Vagina (tissue), 2 donors: ENCODE data around the gene UROD. TPM values are rescaled to one million over a fixed set of nuclear protein-coding genes. Genes with fewer than 3 reads are reported as not detected.

Source experiments
- DNase-seq, 2 donors: peaks; one replicate each; pipeline ENCODE4 v3.0.0-alpha.2; 2017; ENCODE audit errors: extremely low spot score in 2 of 2
- H3K27ac ChIP-seq: fragments of 200-600 bp; sonication (generic); one replicate; pipeline ENCODE4 v1.5.1; 2019
- H3K27me3 ChIP-seq: fragments of 200-600 bp; sonication (generic); one replicate; pipeline ENCODE4 v1.5.1; 2019
- H3K36me3 ChIP-seq, 2 donors: fragments of 200-600 bp; sonication (generic); one replicate each; pipeline ENCODE4 v1.5.1; 2017 to 2019
- H3K4me1 ChIP-seq: fragments of 200-600 bp; sonication (generic); one replicate; pipeline ENCODE4 v1.5.1; 2019
- H3K4me3 ChIP-seq, 2 donors: fragments of 200-600 bp; sonication (generic); 1 replicate in 1 of 2; 2 replicates in 1 of 2; pipeline ENCODE4 v1.5.1; 2016 to 2019
- H3K9me3 ChIP-seq: fragments of 200-600 bp; sonication (generic); one replicate; pipeline ENCODE4 v1.5.1; 2019
- CTCF ChIP-seq, 3 experiments: fragments of 450-650 bp in 2 of 3; fragments of 200-600 bp in 1 of 3; sonication (generic) in 1 of 3; IDR thresholded peaks; one replicate each; pipeline ENCODE4 v1.5.1; 2017 to 2019; ENCODE audit warnings: antibody characterized with exemption in 3 of 3, mild to moderate bottlenecking in 2 of 3, moderate library complexity in 2 of 3
- POLR2A ChIP-seq, 2 donors: fragments of 450-650 bp; IDR thresholded peaks; one replicate each; pipeline ENCODE4 v1.6.1; 2017; ENCODE audit warnings: antibody characterized with exemption in 2 of 2, mild to moderate bottlenecking in 2 of 2, moderate library complexity in 2 of 2
- POLR2AphosphoS5 ChIP-seq, 2 donors: sonication (generic); formaldehyde crosslinking; IDR thresholded peaks; one replicate each; pipeline ENCODE4 v1.9.0; 2017; ENCODE audit warnings: antibody characterized with exemption in 2 of 2, mild to moderate bottlenecking in 2 of 2, low read depth in 1 of 2; ENCODE audit not compliant: insufficient read depth in 1 of 2
- intact Hi-C: fragments of 100-400 bp; cut with DNase I; formaldehyde crosslinking; loops from one replicate; pipeline ENCODE4 v1.15.1; 2023
- total RNA-seq: library from RNA; depleted of rRNA; stranded (reverse); fragments of >200 nt; gene quantifications from one replicate; pipeline ENCODE4 v1.2.3, GENCODE V29; 2016

The UROD gene
- total RNA-seq = 65.6 TPM

GRCh38 chr1:45011837-45012638, at the start of gene UROD:
Gene UROD (plus strand): TSS chr1:45012254. CDS start chr1:45012266, 12 bp downstream.
- no peaks in the 10 kb centered on the region for H3K9me3 ChIP-seq
- intact Hi-C loops = loop anchor here (2.0 to 10.0 kb wide), 3 partner anchors 291 to 553 kb away; partner anchors contain the start of gene TESK2
- peak within 1 kb of the TSS; percentile 73 for H3K27ac ChIP-seq
- peak within 1 kb of the TSS; percentile 76 to 99 for H3K4me3 ChIP-seq
- peaks cover 0 to 26% of the 10 kb centered on the region in 2 donors for H3K36me3 ChIP-seq
- TF ChIP-seq CTCF (IDR thresholded peaks at IDR 0.05) = no peak
- TF ChIP-seq POLR2A (IDR thresholded peaks at IDR 0.05) = no peak
- peak; percentile 74 to 99 for TF ChIP-seq POLR2AphosphoS5 (IDR thresholded peaks at IDR 0.05; ENCODE audit: insufficient read depth in 1 of 2, low read depth in 1 of 2)
- DNase-seq = peak in 1 of 2 donors; percentile 97
- H3K27me3 ChIP-seq = no peaks in the 10 kb centered on the region
- peaks cover 46% of the 10 kb centered on the region for H3K4me1 ChIP-seq

GRCh38 chr1:44962729-44963128, 49.3 kb upstream of the UROD start:
- no peaks in the 10 kb centered on the region for H3K9me3 ChIP-seq
- no peak for DNase-seq
- TF ChIP-seq POLR2A (IDR thresholded peaks at IDR 0.05) = no peak
- no peak for TF ChIP-seq CTCF (IDR thresholded peaks at IDR 0.05)
- no peak for TF ChIP-seq POLR2AphosphoS5 (IDR thresholded peaks at IDR 0.05; ENCODE audit: insufficient read depth in 1 of 2, low read depth in 1 of 2)
- intact Hi-C loops = no loop called here
- H3K36me3 ChIP-seq = no peaks in the 10 kb centered on the region
- no peak overlapping the region for H3K4me3 ChIP-seq
- H3K4me1 ChIP-seq = peaks cover 2% of the 10 kb centered on the region
- H3K27ac ChIP-seq = no peak overlapping the region
- no peaks in the 10 kb centered on the region for H3K27me3 ChIP-seq

- H3K36me3 ChIP-seq = no peaks in the 10 kb centered on the region
- no peak overlapping the region for H3K27ac ChIP-seq
- peaks cover 11% of the 10 kb centered on the region for H3K4me1 ChIP-seq
- TF ChIP-seq POLR2A (IDR thresholded peaks at IDR 0.05) (no peak), CTCF (IDR thresholded peaks at IDR 0.05) (no peak), POLR2AphosphoS5 (IDR thresholded peaks at IDR 0.05; ENCODE audit: insufficient read depth in 1 of 2, low read depth in 1 of 2) (no peak)
- no peak overlapping the region for H3K4me3 ChIP-seq
- no peaks in the 10 kb centered on the region for H3K9me3 ChIP-seq
- no peak for DNase-seq
- no peaks in the 10 kb centered on the region for H3K27me3 ChIP-seq
- intact Hi-C loops = no loop called here
Observed at GRCh38 chr1:44964396-44964795, 47.7 kb upstream of the UROD start.

- Histone ChIP-seq H3K4me3 (no peak overlapping the region), H3K4me1 (peaks cover 17% of the 10 kb centered on the region), H3K36me3 (peaks cover 0 to 9% of the 10 kb centered on the region in 2 donors), H3K27ac (no peak overlapping the region), H3K9me3 (no peaks in the 10 kb centered on the region), H3K27me3 (no peaks in the 10 kb centered on the region)
- intact Hi-C loops = loop anchor here (2.0 kb wide), 1 partner anchor 28 kb away; no protein-coding TSS in a partner anchor
- DNase-seq = no peak
- TF ChIP-seq POLR2A (IDR thresholded peaks at IDR 0.05) = no peak
- no peak for TF ChIP-seq CTCF (IDR thresholded peaks at IDR 0.05)
- TF ChIP-seq POLR2AphosphoS5 (IDR thresholded peaks at IDR 0.05; ENCODE audit: insufficient read depth in 1 of 2, low read depth in 1 of 2) = no peak
Observed at GRCh38 chr1:44970317-44970716, 41.7 kb upstream of the UROD start.

- TF ChIP-seq POLR2A (IDR thresholded peaks at IDR 0.05) (no peak), POLR2AphosphoS5 (IDR thresholded peaks at IDR 0.05; ENCODE audit: insufficient read depth in 1 of 2, low read depth in 1 of 2) (no peak), CTCF (IDR thresholded peaks at IDR 0.05) (no peak)
- H3K9me3 ChIP-seq = no peaks in the 10 kb centered on the region
- intact Hi-C loops = no loop called here
- no peak overlapping the region for H3K27ac ChIP-seq
- DNase-seq = no peak
- peaks cover 6% of the 10 kb centered on the region for H3K4me1 ChIP-seq
- H3K4me3 ChIP-seq = no peak overlapping the region
- H3K36me3 ChIP-seq = peaks cover 0 to 38% of the 10 kb centered on the region in 2 donors
- H3K27me3 ChIP-seq = no peaks in the 10 kb centered on the region
Observed at GRCh38 chr1:44973645-44974044, 38.4 kb upstream of the UROD start.
